ENCODE results near the gene DUSP14. TPM values are rescaled to one million over a fixed set of nuclear protein-coding genes. Genes with fewer than 3 reads are reported as not detected.

The DUSP14 gene
- total RNA-seq, 1 donor from 2014 or later: 19.9 TPM

GRCh38 chr17:37494971-37495370 is 5.3 kb downstream of the DUSP14 start:
- H3K4me1 ChIP-seq: peaks cover 30% of the 10 kb centered on the region
- H3K9me3 ChIP-seq: no peaks in the 10 kb centered on the region
- H3K27me3 ChIP-seq: no peaks in the 10 kb centered on the region
- no peaks in the 10 kb centered on the region for H3K36me3 ChIP-seq
- no peak overlapping the region for H3K4me3 ChIP-seq
- no peak for DNase-seq (ENCODE audit: extremely low spot score in 2 of 2)
- no peak for TF ChIP-seq POLR2AphosphoS5 (IDR thresholded peaks at IDR 0.05; ENCODE audit: insufficient read depth in 1 of 2, low read depth in 1 of 2)
- TF ChIP-seq POLR2A (IDR thresholded peaks at IDR 0.05): no peak
- no peak for TF ChIP-seq CTCF (IDR thresholded peaks at IDR 0.05)
- intact Hi-C loops (cut with DNase I): no loop called here
- H3K27ac ChIP-seq: no peak overlapping the region

- H3K9me3 ChIP-seq: no peaks in the 10 kb centered on the region
- no peak overlapping the region for H3K27ac ChIP-seq
- peaks cover 6% of the 10 kb centered on the region for H3K4me1 ChIP-seq
- intact Hi-C loops (cut with DNase I): no loop called here
- no peak overlapping the region for H3K4me3 ChIP-seq
- no peaks in the 10 kb centered on the region for H3K27me3 ChIP-seq
- TF ChIP-seq POLR2AphosphoS5 (IDR thresholded peaks at IDR 0.05; ENCODE audit: insufficient read depth in 1 of 2, low read depth in 1 of 2) (no peak), POLR2A (IDR thresholded peaks at IDR 0.05) (no peak)
- H3K36me3 ChIP-seq: no peaks in the 10 kb centered on the region
- no peak for DNase-seq (ENCODE audit: extremely low spot score in 2 of 2)
Observed at GRCh38 chr17:37500378-37500777, 10.7 kb downstream of the DUSP14 start.

- H3K27ac ChIP-seq: no peak overlapping the region
- no peaks in the 10 kb centered on the region for H3K36me3 ChIP-seq
- H3K27me3 ChIP-seq: no peaks in the 10 kb centered on the region
- intact Hi-C loops (cut with DNase I): no loop called here
- no peak for DNase-seq (ENCODE audit: extremely low spot score in 2 of 2)
- TF ChIP-seq CTCF (IDR thresholded peaks at IDR 0.05): no peak
- TF ChIP-seq POLR2AphosphoS5 (IDR thresholded peaks at IDR 0.05; ENCODE audit: insufficient read depth in 1 of 2, low read depth in 1 of 2): no peak
- no peak for TF ChIP-seq POLR2A (IDR thresholded peaks at IDR 0.05)
- no peaks in the 10 kb centered on the region for H3K9me3 ChIP-seq
- H3K4me1 ChIP-seq: peaks cover 14% of the 10 kb centered on the region
- H3K4me3 ChIP-seq: no peak overlapping the region
Observed at GRCh38 chr17:37502009-37502936, 12.6 kb downstream of the DUSP14 start.

GRCh38 chr17:37503148-37503547 is 13.5 kb downstream of the DUSP14 start:
- Histone ChIP-seq H3K27me3 (no peaks in the 10 kb centered on the region), H3K4me3 (no peak overlapping the region), H3K4me1 (peaks cover 16% of the 10 kb centered on the region), H3K36me3 (no peaks in the 10 kb centered on the region), H3K27ac (no peak overlapping the region), H3K9me3 (no peaks in the 10 kb centered on the region)
- intact Hi-C loops (cut with DNase I): no loop called here
- no peak for TF ChIP-seq CTCF (IDR thresholded peaks at IDR 0.05)
- TF ChIP-seq POLR2AphosphoS5 (IDR thresholded peaks at IDR 0.05; ENCODE audit: insufficient read depth in 1 of 2, low read depth in 1 of 2): no peak
- no peak for TF ChIP-seq POLR2A (IDR thresholded peaks at IDR 0.05)
- DNase-seq (ENCODE audit: extremely low spot score in 2 of 2): no peak

DNA sequence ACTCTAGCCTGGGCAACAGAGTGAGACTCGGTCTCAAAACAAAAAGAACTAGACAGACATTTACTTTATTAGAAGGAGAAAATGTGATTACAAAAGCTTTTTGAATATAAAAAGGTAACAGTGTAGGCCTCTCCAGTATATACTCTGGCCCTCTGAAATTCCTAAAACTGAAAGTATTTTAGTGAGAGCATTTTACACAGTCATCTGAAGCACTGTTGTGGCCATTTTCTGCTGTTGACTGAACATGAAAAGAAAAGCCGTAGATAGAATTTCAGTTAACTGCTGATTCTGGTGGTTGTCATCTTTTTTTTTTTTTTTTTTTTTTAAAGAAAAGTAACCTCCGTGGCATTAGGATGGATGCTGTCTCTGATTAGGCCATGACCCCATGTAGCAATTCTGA is 15.6 kb downstream of the DUSP14 start:
- intact Hi-C loops (cut with DNase I): no loop called here
- DNase-seq (ENCODE audit: extremely low spot score in 2 of 2): no peak
- no peak for TF ChIP-seq POLR2AphosphoS5 (IDR thresholded peaks at IDR 0.05; ENCODE audit: insufficient read depth in 1 of 2, low read depth in 1 of 2)
- TF ChIP-seq CTCF (IDR thresholded peaks at IDR 0.05): no peak
- TF ChIP-seq POLR2A (IDR thresholded peaks at IDR 0.05): no peak

More for the DNA sequence above, 15.6 kb downstream of the DUSP14 start:
- no peaks in the 10 kb centered on the region for H3K9me3 ChIP-seq
- H3K27me3 ChIP-seq: no peaks in the 10 kb centered on the region
- H3K4me3 ChIP-seq: no peak overlapping the region
- no peak overlapping the region for H3K27ac ChIP-seq
- H3K36me3 ChIP-seq: no peaks in the 10 kb centered on the region
- H3K4me1 ChIP-seq: peaks cover 16% of the 10 kb centered on the region

Data from vagina (tissue), 2 donors.